SW480 (cell line): Measurements from ENCODE around the gene PDLIM5.
A peak's percentile ranks its signal among the peaks of the same experiment; 100 is the strongest.

Experiments
- DNase-seq: peaks from one replicate; pipeline ENCODE4 v3.0.0-alpha.2; 2016; ENCODE audit warnings: low spot score

Gene PDLIM5

DNA sequence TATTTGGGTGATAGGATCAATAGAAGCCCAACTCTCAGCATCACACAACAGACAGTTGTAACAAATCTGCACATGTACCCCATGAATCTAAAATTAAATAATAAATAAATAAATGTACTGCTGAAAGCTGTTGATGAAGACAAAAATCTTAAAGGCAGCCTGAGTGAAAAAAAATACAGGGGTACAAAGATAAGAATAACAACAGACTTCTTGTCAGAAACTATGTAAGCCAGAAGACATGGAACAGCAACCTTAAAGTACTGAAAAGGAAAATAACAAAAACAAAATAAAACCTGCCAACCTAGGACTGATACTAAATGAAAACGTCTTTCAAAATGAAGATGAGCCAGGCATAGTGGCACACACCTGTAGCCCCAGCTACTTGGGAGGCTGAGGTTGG lies 25.0 kb upstream of the PDLIM5 start:
- no peak for DNase-seq

DNA sequence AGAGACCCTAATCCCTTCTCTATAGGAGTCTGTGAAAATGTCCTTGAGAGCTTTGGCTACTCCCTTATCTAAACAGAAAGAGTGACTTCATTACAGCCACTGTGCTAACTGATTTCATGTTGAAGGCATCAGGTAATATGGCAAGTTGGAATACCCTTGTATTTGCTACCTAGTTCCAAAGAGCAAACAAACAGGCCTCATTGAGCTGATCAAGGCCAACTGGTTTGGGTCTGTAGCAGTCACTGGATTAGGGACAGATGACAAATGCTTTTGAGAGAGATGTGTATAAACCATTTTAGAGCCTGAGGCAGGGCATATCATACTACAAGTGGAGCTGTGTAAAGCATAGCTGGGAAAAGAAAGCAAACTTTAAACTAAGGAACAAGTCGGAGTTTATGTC lies 22.9 kb upstream of the PDLIM5 start:
- no peak for DNase-seq

DNA sequence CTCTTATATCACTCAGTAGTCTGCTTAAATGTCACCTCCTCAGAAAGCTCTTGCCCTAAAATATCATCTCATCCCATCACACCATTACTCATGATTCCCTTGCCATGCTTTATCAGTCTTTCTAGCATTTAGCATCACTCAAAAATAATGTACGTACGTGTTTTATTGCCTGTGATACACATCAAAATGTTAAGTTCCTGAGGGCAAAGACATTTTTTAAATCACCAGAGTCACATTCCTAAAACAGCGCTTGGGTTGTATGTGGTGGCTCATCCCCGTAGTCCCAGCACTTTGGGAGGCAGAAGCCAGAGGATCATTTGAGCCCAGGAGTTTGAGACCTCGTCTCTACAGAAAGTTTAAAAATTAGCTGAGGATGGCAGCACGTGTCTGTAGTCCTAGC lies 21.3 kb upstream of the PDLIM5 start:
- DNase-seq = no peak

DNA sequence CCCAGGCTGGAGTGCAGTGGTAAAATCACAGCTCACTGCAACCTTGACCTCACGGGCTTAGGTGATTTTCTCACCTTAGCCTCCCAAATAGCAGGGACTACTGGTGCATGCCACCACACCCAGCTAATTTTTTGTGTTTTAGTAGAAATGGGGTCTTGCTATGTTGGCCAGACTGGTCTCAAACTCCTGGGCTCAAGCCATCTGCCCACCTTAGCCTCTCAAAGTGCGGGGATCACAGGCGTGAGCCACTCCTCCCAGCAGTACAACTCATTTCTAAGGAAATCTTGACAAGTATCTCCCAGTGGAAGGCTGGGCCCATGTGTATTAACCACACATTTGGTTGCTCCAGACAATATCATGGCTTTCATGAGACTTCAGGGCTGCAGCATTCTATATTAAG lies 20.4 kb upstream of the PDLIM5 start:
- DNase-seq = no peak

DNA sequence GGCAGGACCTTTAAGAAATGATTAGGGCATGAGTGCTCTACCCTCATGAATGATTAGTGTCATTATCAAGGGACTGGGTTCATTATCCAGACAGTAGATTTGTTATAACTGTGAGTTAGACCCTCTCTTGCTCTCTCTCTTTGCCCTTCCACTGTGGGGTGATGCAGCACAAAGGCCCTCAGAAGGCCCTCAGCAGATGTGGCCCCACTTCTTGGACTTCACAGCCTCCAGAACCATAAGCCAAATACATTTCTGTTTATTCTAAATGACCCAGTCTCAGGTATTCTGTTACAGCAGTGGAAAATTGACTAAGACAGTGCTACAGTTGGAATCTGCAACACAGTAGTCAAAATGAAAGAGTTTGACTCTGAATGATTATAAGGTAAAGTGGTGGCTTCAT lies 17.2 kb upstream of the PDLIM5 start:
- no peak for DNase-seq

DNA sequence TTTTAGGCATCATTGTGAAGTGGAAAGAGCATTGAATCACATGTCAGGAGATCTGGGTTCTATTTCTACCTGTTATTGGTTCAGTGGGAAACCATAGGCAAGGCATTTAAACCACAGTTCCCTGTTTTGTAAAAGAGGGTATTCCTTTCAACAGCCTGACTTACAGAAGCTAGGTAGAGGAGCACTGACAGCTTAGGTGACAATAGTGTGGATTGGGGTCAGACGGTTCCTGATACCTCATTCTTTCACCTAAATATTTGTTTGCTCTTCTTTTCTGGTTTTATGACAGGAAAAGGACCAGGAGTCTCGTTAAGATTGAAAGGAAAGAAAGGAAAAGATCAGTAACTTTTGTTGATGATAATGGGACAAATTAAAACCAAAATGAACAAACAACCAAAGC lies 15.9 kb upstream of the PDLIM5 start:
- DNase-seq = no peak

DNA sequence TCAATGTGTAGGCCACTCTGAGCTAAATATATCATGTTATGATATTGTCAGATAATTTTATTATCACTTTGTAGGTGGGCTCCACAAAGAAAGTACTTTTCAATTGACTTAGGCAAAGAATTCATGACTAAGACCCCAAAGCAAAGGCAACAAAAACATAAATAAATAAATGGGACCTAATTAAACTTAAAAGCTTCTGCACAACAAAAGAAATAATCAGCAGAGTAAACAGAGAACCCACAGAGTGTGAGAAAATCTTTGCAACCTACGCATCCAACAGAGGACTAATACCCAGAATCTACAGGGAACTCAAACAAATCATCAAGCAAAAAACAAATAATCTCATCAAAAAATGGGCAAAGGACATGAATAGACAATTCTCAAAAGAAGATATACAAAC lies 15.2 kb upstream of the PDLIM5 start:
- no peak for DNase-seq

DNA sequence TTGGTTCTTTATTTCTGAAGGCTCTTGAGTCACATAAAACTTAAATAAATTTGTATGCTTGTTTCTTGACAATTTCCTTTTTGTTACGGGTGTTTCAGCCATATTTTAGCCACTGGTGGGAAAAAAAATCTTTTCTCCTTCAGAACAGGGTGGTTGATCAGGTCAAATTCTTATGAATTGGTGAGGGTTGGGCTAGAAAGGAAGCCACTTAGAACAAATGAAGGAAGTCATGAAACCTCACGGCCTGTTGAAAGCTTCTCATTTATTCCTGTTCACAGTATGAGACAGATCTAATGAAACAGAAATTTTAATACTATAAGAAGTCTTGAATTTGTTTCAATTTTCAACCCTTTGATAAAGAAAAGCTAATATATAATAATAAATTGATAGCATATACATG lies 12.1 kb upstream of the PDLIM5 start:
- no peak for DNase-seq

DNA sequence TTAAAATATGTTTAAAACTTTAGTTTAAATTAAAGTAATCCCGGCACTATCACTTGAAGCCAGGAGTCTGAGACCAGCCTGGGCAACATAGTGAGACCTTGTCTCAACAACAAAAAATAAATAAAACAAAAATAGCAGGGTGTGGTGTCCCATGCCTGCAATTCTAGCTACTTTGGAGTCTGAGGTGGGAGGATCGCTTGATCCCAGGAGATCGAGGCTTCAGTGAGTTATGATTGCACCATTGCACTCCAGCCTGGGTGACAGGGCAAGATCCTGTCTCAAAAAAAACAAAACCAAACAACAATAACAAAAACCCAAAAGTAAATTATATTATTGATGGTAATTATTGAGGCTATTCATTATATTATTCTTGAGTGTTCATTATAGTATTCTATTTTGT lies 9.9 kb upstream of the PDLIM5 start:
- no peak for DNase-seq

DNA sequence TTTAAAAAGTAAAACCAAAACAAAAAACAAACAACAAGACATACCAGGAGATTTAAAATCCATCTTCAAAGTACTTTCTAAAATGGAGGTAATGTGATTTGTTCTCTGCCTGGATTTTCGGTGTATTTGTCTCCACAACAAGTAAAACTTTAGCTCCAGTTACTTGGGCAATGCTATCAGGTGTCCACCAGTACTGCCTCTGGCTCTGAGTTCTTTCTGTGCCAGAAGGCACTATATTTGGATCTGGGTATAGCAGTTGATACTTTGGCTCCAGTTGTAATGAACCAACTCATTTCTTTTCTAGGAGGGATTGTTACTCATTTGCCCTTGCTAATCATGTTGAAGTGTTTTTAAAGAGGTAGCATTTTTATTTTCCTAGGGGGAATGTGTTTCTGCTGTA lies 9.5 kb upstream of the PDLIM5 start:
- DNase-seq = no peak

DNA sequence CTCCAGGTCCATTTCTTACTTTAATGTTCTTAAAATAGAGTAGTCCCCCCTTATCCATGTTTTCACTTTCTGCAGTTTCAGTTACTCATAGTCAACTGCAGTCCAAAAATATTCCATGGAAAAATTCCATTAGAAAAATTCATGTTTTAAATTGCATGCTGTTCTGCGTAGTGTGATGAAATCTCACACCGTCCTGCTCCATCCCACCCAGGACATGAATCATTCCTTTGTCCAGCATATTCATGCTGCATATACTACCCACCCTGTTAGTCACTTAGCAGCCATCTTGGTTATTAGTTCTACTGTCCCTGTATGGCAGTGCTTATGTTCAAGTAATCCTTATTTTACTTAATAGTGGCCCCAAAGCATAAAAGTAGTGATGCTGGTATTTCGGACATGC lies 5.4 kb upstream of the PDLIM5 start:
- DNase-seq = no peak

DNA sequence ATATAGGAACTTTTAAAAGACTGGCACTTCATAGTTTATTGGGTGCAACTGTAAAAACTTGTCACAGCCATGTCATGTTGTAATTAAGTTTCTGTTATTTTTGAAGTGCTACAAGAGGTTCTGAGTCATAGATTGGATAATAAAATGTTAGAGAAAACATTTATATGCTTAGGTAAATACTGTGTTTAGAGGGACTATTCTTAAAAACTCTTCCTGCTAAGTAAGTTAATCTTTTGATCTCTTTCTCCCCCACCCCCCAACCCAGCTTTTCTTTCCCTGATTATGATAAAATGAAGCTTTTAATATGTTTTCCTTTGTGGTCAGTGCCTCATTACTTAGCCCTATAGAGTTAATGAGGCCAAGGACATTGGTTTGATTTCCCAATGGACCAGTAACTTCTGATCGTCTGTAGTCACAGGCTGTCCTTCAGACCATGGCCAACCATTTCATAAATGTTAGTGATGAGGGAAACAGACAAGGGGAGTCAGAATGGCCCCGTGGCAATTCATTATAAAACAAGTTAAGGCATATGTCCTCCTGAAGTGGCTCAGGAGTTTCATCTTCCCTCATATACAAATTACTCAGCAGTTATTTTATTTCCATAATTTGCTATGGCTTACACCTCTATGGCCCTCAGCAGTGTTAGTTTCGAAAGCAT lies 3.9 kb upstream of the PDLIM5 start:
- DNase-seq = no peak

DNA sequence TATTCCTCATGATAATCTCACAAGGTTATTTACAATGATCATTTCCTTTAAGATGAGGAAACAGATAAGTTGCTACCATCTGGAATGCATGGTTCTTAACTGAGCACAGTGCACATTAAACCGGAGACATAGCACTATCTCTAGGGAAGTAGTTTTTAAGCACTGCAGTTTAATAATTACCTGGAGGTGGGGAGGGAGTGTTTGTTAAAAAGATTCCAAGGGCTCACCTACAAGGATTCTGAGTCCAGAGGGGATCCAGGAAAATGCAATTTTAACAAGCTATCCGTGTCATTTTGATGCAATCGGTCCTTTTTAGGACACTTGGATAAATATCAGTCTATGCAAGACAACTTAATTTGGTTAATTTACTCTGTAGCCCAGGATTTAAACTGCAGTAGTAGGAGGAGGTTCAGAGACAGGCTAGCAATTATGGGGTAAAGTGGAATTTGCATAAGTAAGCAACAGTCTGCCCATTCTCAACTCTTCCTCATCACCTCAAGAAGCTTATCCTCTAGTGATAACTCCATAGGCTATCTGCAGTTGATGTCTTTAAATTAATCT lies 2.8 kb upstream of the PDLIM5 start:
- no peak for DNase-seq

DNA sequence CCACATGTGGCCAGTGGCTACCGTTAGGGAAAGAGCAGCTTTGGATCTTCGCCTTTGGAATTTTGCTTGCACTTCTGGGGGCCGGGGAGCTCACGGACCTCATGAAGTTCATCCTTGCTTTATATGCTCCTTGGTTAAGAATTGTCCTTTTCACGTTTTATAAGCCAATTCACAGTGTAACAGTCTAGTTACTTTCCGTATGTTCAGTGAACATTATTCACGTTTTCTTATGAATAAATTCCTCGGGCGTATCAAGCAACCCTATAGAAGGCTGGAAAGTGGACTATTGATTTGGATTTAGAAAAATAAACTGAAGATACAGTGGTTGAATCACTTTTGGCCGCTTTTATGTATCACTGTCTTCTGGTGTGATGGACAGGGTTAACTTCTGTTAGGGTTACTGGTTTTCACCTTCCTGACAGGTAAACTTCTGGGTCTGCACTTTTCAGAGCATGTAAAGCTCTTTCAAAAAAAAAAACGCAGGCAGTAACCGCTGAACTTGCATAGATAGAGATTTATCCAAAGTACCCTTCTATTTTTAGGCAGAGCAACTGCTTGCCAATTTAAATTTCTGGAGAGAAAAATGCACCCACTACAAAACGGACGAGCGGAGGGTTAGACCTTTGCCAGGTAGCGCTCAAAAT lies 569 bp upstream of the PDLIM5 start:
- peak; percentile 21 for DNase-seq

DNA sequence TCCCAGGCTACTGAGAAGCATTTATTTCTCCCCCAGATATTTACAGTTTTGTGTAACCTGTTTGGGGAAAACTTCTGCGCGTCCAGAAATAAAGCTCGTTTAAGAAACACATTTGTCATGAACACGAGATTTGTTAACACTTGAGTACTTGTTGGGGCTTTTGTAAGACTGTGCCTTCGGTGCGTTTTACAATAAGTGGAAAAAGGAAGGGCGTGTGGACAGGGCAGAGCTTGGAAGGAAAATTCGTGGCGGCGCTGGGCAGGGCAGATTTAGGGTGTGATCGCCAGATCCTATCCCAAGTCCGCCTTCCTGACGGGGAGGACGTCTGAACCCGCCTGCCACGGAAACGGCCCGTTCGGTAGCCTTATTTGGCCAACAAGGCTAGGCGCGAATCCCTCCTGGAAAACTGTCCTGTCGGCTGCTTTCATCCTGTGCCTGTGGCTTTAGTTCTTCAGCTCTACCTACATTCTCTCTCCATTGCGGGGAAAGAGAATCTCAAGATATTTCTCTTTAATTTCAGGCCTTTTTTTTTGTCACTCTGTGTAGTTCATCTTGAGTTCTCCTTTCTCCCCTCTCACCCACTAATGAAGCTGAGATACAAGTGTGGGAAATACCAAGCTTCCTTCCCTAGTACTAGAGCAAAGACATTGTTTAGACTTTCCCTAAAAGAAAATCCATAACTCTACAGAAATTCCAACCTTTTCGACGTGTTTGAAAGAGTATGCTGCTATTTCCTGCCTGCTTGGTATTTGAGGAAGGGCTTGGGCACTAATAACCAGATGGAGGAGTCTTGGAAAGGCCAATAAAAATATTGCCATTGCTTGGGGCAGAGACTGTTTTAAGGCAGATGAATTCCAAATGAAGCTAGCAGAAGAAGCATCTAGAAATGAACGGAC lies 982 bp downstream of the PDLIM5 start:
- peak; percentile 90 for DNase-seq

DNA sequence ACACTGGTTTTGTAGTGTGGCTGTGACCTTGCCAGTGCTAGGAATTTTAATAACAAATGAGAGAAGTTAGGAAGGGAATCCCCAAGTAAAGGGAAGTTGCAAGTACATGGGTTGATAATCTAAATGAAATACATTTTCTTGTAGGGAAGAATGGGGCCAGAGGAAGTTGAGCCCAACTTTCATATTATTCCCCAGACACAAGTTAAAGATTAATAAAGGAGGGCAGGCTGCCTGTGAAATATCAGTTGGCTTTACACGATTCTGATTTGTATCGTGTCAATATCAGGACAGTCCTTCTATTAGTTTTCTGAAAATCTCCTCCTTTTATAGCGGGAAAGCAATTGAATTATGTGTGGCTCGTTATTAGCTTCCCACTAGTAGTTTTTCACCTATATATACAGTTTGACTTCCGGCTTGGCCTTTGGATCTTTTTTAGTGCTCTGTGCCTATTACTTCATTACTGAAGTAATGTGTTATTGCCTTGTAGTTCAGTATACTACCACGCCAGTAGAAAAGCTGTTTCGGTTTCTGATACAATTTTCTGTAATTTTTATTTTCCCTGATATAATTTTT lies 1.7 kb downstream of the PDLIM5 start:
- DNase-seq = peak; percentile 52

DNA sequence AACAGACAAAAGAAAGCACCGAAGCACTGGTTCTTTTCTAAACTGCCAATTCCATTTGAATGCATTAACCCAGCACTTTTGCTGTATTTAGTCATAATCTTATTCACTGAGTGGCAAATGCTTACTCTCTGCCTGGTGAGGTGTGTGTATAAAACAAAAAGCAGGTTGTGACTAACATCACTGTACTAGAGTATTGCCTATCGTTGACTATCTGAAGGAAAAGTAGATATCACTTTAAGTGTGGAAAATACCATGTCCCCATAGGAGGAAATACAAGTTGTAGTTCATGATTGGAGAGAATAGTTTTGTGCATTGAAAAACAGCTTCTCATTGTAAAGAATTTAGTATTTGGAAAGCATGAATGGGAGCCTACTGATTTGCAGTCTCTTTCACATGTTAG lies 2.7 kb downstream of the PDLIM5 start:
- no peak for DNase-seq

DNA sequence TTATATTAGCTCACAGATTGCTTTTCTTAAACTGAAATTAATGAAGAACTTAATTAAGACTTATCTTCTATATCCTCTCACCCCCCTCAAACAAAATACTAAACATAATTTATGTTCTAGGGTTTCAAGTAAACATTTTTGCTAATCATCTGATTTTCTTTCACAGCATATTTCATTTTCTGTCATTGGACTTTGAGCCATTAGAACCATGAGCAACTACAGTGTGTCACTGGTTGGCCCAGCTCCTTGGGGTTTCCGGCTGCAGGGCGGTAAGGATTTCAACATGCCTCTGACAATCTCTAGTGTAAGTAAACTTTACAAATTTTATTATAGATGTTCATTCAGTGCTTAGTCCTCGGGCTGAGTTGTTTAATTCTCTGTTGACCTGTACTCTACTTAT lies 3.3 kb downstream of the PDLIM5 start:
- no peak for DNase-seq

DNA sequence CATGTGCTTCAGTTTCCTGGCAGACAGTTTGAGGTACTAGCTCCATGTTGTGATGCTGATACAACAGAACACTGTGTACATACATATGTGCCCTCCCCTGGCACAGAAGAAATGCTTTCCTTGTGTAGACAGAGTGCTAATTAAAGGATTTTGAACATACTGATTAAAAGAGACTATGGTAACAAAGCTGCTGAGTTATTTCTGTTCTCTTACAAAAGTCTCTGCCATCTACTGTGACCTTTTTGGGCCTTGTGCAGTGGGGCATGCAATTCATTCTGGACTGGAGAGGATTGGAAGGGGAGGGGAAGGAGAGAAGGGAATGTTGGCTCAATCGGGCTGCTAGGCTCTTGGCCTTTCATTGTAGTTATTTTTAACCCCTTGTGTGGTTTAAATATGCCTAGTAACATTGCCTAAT lies 6.0 kb downstream of the PDLIM5 start:
- DNase-seq = no peak

DNA sequence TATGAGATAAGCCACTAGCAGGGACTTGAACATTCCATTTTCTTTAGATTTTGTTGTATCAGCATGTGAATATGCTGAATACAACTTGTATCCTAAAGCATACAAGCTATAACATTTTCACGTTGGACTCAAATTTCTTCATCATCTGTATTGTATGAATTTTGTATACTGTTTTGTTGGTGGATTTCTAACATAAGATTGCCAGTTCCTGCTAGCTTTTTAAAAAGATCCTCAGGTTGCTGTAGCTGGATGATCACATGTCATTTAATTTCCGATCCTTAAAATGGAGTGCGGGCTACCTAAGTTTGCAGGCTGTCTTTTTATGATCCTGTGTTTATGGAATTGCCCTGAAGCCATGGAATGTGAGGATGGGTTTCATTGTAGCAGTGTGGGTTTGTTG lies 6.9 kb downstream of the PDLIM5 start:
- DNase-seq = no peak

DNA sequence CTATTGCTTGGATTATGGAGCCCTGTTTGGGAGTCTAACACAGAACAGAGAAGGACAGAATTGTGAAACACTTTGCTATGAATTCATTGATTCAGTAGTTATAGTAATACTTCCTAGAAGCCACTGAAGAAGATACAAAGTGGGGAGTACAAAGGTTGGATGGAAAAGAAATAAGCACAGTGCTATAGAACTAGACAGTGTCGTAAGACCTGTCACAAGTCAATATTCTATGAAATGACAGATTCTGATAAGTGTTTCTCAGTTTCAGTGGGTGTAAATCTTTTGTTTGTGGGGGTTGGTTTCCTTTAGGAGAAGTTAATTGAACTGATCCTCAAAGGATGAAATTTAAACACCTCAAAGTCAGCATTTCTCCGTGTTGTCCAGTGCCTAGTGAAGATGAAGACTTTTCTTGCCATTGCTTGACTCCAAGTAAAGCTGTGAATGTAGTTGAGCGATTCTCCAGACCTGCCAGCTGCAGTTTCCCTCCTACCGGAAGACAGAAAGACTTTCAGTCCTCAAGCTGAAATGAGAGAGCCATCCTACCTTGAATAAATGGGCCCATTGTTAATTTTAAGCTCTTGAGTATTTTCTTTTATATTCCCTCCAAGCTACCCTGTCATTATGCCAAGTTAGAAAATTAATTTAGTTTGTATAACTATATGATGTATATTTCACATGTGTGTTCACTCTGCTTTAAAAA lies 7.9 kb downstream of the PDLIM5 start:
- no peak for DNase-seq

DNA sequence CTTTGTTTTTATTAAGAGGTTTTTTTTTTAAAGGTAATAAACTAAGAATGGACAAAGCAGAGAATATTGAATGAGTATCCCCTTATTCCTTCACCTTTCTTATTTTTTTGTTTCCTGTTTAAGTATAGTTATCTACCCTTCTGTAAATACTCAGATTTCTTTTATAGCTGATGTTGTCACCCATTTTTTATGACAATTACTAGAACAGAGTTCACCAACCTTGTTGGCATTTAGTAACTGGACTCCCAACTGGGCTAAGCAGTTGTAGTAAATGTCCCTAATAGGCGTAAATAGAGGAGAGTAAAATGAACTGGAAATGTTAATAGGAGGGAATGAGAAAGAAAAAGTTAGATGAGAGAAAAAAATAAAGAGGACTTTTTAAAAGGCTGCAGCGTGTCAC lies 9.8 kb downstream of the PDLIM5 start:
- no peak for DNase-seq
